Loucy (cell line): ENCODE measurements around the gene NR2C2AP.

Source experiments
- H2AFZ ChIP-seq: fragments of 200-600 bp; sonication (generic); 2 replicates; pipeline ENCODE4 v1.6.0; 2016; ENCODE audit warnings: antibody characterized with exemption, mild to moderate bottlenecking, low read length, moderate library complexity
- H3F3A ChIP-seq: fragments of 200-600 bp; 2 replicates; pipeline ENCODE4 v1.6.0; 2016; ENCODE audit warnings: antibody characterized with exemption, low read depth, mild to moderate bottlenecking
- H3K27me3 ChIP-seq: fragments of 200-600 bp; sonication (generic); 2 replicates; pipeline ENCODE4 v1.6.1; 2014; ENCODE audit warnings: low read length, mild to moderate bottlenecking; ENCODE audit not compliant: insufficient read depth, poor library complexity, severe bottlenecking
- H3K36me3 ChIP-seq: fragments of 200-600 bp; sonication (generic); 2 replicates; pipeline ENCODE4 v1.6.1; 2016; ENCODE audit warnings: low read length; ENCODE audit not compliant: insufficient read depth
- H3K4me1 ChIP-seq: fragments of 200-600 bp; sonication (generic); 2 replicates; pipeline ENCODE4 v1.5.1; 2014; ENCODE audit warnings: low read length, mild to moderate bottlenecking; ENCODE audit not compliant: insufficient read depth, poor library complexity, severe bottlenecking
- H3K4me2 ChIP-seq: fragments of 200-600 bp; sonication (generic); 2 replicates; pipeline ENCODE4 v1.6.0; 2014; ENCODE audit warnings: antibody characterized with exemption, low read length, low read depth, mild to moderate bottlenecking; ENCODE audit not compliant: poor library complexity, severe bottlenecking
- H3K4me3 ChIP-seq: fragments of 200-600 bp; sonication (generic); 2 replicates; pipeline ENCODE4 v1.5.1; 2014; ENCODE audit warnings: low read length, mild to moderate bottlenecking, mixed read lengths; ENCODE audit not compliant: poor library complexity, severe bottlenecking
- H3K79me2 ChIP-seq: fragments of 200-600 bp; sonication (generic); 2 replicates; pipeline ENCODE4 v1.6.1; 2014; ENCODE audit warnings: low read length; ENCODE audit not compliant: insufficient read depth
- H3K9ac ChIP-seq: fragments of 200-600 bp; sonication (generic); 2 replicates; pipeline ENCODE4 v1.6.0; 2014; ENCODE audit warnings: mild to moderate bottlenecking, low read depth, low read length, moderate library complexity; ENCODE audit not compliant: poor library complexity, severe bottlenecking
- H3K9me2 ChIP-seq: fragments of 200-600 bp; sonication (generic); replicated peaks from 2 replicates; pipeline ENCODE4 v1.6.1; 2016; ENCODE audit warnings: low read depth, low read length, mixed read lengths
- H3K9me3 ChIP-seq: fragments of 200-600 bp; sonication (generic); 2 replicates; pipeline ENCODE4 v1.6.1; 2014; ENCODE audit warnings: mild to moderate bottlenecking, antibody characterized with exemption, low read length, low read depth; ENCODE audit not compliant: insufficient read depth
- H4K20me1 ChIP-seq: fragments of 200-600 bp; sonication (generic); 2 replicates; pipeline ENCODE4 v1.6.0; 2014; ENCODE audit warnings: antibody characterized with exemption, low read length, mild to moderate bottlenecking; ENCODE audit not compliant: insufficient read depth, poor library complexity, severe bottlenecking
- CTCF ChIP-seq: fragments of 200-600 bp; sonication (generic); conservative IDR thresholded peaks from 2 replicates; pipeline ENCODE4 v1.5.1; 2014; ENCODE audit warnings: mild to moderate bottlenecking, antibody characterized with exemption, low read length
- EZH2phosphoT487 ChIP-seq: fragments of 200-600 bp; IDR thresholded peaks from 2 replicates; pipeline ENCODE4 v1.6.1; 2018; ENCODE audit warnings: antibody characterized with exemption, mild to moderate bottlenecking, moderate library complexity, borderline replicate concordance

The NR2C2AP gene

GRCh38 chr19:19203012-19203856 lies at the start of gene NR2C2AP:
NR2C2AP (minus strand) TSS chr19:19203414; CDS start chr19:19203060, 354 bp downstream.
- Histone ChIP-seq H3K9ac (peak within 1 kb of the TSS; percentile 84), H2AFZ (peak within 1 kb of the TSS; percentile 80), H3K9me3 (no peaks in the 10 kb centered on the region), H3K4me2 (peak within 1 kb of the TSS; percentile 92), H4K20me1 (no peaks in the 10 kb centered on the region), H3K9me2 (no peaks in the 10 kb centered on the region), H3K36me3 (peaks cover 11% of the 10 kb centered on the region; the same call in 1 of the 2 replicates), H3K4me1 (peaks cover 6% of the 10 kb centered on the region), H3F3A (no peaks in the 10 kb centered on the region), H3K4me3 (peak within 1 kb of the TSS; percentile 83), H3K79me2 (peaks cover 20% of the 10 kb centered on the region), H3K27me3 (no peaks in the 10 kb centered on the region)
- TF ChIP-seq EZH2phosphoT487 (no peak), CTCF (no peak)

GRCh38 chr19:19250196-19250801 lies 47.1 kb upstream of the NR2C2AP start:
- Histone ChIP-seq H3K9me3 (no peaks in the 10 kb centered on the region), H3K27me3 (no peaks in the 10 kb centered on the region)

GRCh38 chr19:19240476-19240875 lies 37.3 kb upstream of the NR2C2AP start:
- H3K36me3 ChIP-seq: no peaks in the 10 kb centered on the region
- no peaks in the 10 kb centered on the region for H4K20me1 ChIP-seq
- H3K4me2 ChIP-seq: no peak overlapping the region
- TF ChIP-seq EZH2phosphoT487 (no peak), CTCF (no peak)
- H3K9me2 ChIP-seq: no peaks in the 10 kb centered on the region
- H3K4me3 ChIP-seq: no peak overlapping the region
- H3F3A ChIP-seq: no peaks in the 10 kb centered on the region
- no peaks in the 10 kb centered on the region for H3K4me1 ChIP-seq
- no peaks in the 10 kb centered on the region for H3K9me3 ChIP-seq
- no peak overlapping the region for H3K9ac ChIP-seq
- no peaks in the 10 kb centered on the region for H3K27me3 ChIP-seq
- H2AFZ ChIP-seq: no peak overlapping the region
- H3K79me2 ChIP-seq: no peaks in the 10 kb centered on the region

More at GRCh38 chr19:19250196-19250801, 47.1 kb upstream of the NR2C2AP start:
- H3K9me2 ChIP-seq: no peaks in the 10 kb centered on the region
- no peaks in the 10 kb centered on the region for H4K20me1 ChIP-seq
- H3K36me3 ChIP-seq: no peaks in the 10 kb centered on the region
- H3K4me2 ChIP-seq: no peak overlapping the region
- H2AFZ ChIP-seq: no peak overlapping the region
- no peak for TF ChIP-seq CTCF
- no peak for TF ChIP-seq EZH2phosphoT487
- no peaks in the 10 kb centered on the region for H3K79me2 ChIP-seq
- H3K4me3 ChIP-seq: no peak overlapping the region
- H3F3A ChIP-seq: no peaks in the 10 kb centered on the region
- no peaks in the 10 kb centered on the region for H3K4me1 ChIP-seq
- no peak overlapping the region for H3K9ac ChIP-seq
